HG03064 (cell line): ENCODE results near the gene SLC35A2.

Experiments
- ATAC-seq: cut with Tn5 transposase; IDR thresholded peaks from one replicate; pipeline ENCODE4 v1.9.1; 2021; ENCODE audit warnings: low read depth; ENCODE audit not compliant: unreplicated experiment

SLC35A2 gene

DNA sequence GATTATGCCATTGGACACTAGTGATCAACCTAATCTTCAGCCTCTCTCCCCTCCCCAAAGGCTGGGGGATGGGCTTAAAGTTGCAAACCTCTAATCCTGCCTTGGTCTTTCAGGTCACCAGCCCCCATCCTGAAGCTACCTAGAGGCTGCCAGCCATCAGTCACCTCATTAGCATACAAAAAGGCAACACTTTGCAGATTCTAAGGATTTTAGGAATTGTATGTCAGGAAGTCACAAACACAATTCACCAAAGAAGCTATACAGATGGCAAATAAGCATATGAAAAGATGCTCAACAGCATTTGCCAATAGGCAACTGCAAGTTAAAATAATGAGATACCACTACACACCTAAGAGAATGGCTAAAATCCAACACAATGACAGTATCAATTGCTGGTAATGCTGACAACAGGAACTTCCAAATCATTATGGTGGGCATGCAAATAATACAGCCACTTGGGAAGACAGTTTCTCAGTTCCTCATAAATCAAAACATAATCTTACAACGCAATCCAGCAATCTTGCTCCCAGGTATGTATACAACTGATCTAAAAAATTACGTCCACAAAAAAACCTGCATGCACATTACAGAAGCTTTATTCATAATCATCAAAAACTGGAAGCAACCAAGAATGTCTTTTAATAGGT lies 16.4 kb upstream of the SLC35A2 start:
- ATAC-seq, result no peak

DNA sequence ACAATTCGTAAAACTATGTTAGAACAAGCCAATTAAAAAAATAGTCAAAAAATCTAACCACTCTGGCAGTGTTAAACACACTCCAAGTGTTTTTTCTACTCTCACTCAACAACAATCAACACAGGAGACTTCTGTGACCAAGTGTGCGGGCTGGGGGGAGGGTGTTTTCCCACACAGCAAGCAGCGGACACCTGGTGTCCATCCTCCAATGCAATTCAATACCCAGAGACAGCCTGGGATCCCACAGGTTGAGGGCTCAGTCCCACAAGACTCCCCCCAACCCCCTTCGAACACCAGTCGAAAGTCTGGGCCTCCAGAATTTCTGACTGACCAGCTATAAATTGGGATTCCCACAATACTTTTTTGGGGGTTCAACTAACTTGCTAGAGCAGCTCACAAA lies 15.7 kb upstream of the SLC35A2 start:
- ATAC-seq, result no peak

DNA sequence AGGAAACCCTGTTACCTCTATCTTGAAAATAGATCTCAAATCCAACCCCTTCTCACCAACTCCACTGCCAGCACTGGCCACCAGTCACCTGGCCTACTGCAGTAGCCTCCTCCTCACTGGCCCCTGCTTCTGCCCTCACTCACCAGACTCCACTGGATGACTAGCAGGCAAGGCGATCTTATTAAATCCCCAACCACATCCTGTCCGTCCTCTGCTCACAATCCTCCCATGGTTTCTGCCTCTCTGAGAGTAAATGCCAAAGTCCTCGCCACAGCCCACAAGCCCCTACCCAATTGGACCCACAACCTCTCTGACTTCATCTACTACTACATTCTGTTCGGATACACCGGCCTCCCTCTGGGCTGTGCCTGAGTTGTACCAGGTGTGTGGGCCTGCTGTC lies 12.8 kb upstream of the SLC35A2 start:
- no peak for ATAC-seq

GRCh38 chrX:48923771-48924170 lies 12.3 kb upstream of the SLC35A2 start:
- ATAC-seq, result no peak

- no peak for ATAC-seq
Observed at GRCh38 chrX:48920718-48921104, 9.3 kb upstream of the SLC35A2 start.

GRCh38 chrX:48919947-48920717 lies 8.7 kb upstream of the SLC35A2 start:
- ATAC-seq, result no peak

- ATAC-seq, result no peak
Observed at GRCh38 chrX:48919360-48919841, 8.0 kb upstream of the SLC35A2 start.

DNA sequence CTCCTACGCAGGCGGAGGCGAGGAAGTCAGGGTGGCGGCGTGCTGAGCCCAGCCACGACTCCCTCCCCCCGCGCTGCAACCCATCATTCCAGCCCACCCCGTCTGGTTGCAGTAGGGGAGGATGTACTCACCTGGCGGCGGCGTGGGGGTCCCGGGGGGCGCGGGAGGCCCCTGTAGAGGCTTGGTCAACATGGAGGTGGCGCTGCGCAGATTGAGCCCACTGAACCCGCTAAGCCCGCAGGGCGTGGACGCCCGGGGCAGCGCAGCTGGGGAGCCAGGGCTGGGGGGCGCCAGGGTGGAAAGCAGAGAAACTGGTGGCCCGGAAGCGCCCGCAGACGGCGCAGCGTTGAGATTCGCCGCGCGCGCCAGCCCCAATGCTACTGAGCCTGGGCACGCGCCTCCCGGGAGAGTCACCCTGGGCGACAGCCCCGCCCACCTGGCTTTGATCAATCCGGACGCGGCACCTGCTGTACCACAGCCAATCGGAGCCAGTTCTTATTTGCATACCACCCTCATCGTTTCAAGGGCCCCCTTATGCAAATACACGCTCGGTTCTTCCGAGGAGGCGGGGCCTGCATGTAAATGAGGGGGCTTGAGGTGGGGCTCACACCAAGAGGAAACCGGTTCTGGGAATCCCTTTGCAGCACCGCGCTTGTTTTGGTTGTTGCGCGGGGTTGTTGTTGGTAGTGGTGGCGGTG lies 7.3 kb upstream of the SLC35A2 start, which contains the start of gene PIM2:
TSS of gene PIM2 (minus strand) at position 382 of the 698 bp plus-strand sequence. CDS start at position 192, 190 bp downstream.
- peak; percentile 68 for ATAC-seq

DNA sequence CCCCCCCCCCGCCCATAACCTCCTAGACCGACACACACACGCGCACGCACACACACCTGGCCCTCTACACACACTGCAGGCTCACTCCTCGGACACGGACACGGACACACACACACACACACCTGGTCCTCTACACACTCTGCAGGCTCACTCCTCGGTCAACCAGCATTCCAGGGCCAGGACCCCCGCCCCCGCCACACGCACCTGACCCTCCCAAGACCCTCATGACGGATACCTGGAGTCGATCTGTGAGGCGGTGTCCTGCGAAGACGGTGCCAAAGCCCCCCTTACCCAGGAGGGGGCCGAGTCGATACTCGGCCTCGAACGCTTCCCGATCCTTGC lies 6.8 kb upstream of the SLC35A2 start:
- no peak for ATAC-seq

GRCh38 chrX:48917139-48918001 lies 5.9 kb upstream of the SLC35A2 start:
- no peak for ATAC-seq

- no peak for ATAC-seq
Observed at GRCh38 chrX:48914593-48915493, 3.4 kb upstream of the SLC35A2 start.

GRCh38 chrX:48913605-48914366 lies 2.3 kb upstream of the SLC35A2 start:
- ATAC-seq, result no peak

GRCh38 chrX:48910926-48911411 lies 477 bp downstream of the SLC35A2 start:
- ATAC-seq, result no peak

DNA sequence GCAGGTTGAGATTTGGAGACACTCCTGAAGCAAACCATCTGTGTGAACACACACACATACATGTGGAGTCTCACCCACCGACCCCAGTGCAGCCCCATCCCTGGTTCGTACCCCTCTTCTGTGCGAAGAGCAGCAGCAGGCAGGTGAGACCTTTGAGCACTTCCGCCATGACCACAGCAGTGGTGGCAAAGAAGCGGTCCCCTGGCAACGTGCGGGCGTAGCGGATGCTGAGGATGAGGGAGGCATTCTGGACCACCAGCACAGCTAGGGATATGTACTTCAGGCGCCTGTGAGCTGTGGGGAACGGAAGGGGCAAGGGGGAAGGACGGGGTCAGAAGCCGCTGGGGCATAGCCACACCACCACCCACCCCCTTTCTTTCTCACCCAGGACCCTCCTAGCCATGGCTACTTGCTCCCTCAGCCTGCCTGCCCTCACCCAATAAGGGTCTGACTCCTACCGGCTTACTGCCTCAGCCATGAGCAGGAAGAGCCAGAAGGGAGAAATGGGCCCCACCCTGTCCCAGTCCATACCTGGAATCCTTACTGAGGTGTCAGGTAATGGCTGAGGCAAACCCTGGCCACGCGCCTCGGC lies 1.6 kb downstream of the SLC35A2 start:
- no peak for ATAC-seq

- ATAC-seq, result no peak
Observed at GRCh38 chrX:48908600-48908999, 2.8 kb downstream of the SLC35A2 start.

- no peak for ATAC-seq
Observed at GRCh38 chrX:48905090-48905790, 6.2 kb downstream of the SLC35A2 start.

DNA sequence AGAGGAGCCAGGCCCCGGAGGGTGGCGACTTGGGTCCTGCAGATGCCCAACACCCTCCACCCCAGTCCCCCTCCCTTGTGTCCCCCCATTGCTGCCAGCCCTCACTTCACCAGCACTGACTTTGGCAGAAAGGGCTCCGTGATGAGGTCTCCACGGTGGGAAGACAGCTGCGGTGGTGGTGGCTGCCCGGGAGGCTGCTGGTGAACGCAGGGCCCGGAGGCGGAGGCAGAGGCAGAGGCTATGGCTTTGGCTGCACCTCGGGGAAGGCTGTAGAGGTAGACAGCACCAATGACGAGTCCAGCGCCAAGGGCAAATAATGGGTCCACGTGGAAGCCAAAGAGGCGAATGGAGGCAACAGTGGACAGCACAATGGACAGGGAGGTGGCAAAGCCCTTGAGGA lies 6.8 kb downstream of the SLC35A2 start:
- ATAC-seq, result no peak

DNA sequence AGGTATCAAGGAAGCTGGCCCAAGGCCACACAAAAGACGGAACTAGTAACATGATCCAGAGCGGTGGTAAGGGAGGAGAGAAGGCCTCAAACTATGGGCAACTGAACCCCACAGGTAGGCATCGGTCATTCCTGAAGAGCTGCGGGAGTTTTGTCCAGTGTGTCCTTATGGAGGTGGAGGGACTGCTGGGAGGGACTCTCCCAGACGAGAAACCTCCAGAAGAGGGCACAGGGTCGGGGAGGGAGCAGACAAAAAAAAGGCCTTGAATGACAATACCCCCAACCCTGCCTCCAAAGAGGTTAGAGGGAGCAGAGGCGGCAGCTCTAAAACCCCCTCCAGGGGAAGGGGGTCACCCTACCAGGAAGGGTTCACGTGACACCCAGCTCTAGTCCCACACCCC lies 7.3 kb downstream of the SLC35A2 start:
- no peak for ATAC-seq
